Activated naive CD8-positive, alpha-beta T cell (primary cell): ENCODE results near the gene ULBP3.
"Not testable (repeated sequence)": the region's sequence is repeated elsewhere in the genome, so short reads cannot be mapped to it uniquely, and the experiment has no call there.

Experiments
- H3K27ac Mint-ChIP-seq: one replicate; pipeline ENCODE4 v1.8.0; 2021; ENCODE audit warnings: mixed read lengths
- H3K27me3 Mint-ChIP-seq: one replicate; pipeline ENCODE4 v1.8.0; 2021; ENCODE audit warnings: mixed read lengths
- H3K36me3 Mint-ChIP-seq: one replicate; pipeline ENCODE4 v1.8.0; 2021; ENCODE audit warnings: mixed read lengths
- H3K4me1 Mint-ChIP-seq: one replicate; pipeline ENCODE4 v1.8.0; 2021; ENCODE audit warnings: low read depth, mixed read lengths
- H3K4me3 Mint-ChIP-seq: one replicate; pipeline ENCODE4 v1.8.0; 2021; ENCODE audit warnings: mild to moderate bottlenecking, mixed read lengths
- H3K9me3 Mint-ChIP-seq: one replicate; pipeline ENCODE4 v1.8.0; 2021; ENCODE audit warnings: low read depth, mixed read lengths

ULBP3 gene

DNA sequence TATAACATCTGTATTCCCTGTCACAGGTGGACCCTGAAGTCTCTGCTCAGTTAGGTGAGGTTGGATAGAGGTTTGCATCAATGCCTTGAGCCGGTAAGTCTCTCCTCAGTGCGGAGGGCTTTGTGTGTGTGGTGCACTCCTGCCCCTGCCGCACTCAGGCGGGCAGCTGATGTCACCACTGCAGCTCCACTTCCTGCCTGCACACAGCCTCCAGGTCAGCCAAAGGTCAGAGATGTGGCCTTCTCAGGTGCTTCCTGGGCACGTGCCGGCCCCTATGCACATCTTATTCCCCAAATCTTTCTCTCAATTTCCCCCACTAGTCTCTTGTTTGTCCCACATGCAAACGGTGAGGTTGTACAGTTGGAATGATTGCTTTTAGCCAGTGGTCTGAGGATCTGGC is 8.9 kb downstream of the ULBP3 start:
- peaks cover 13% of the 10 kb centered on the region for H3K27me3 Mint-ChIP-seq
- H3K4me1 Mint-ChIP-seq, H3K27ac Mint-ChIP-seq, H3K36me3 Mint-ChIP-seq, H3K4me3 Mint-ChIP-seq, H3K9me3 Mint-ChIP-seq: not testable (repeated sequence)

- no peaks in the 10 kb centered on the region for H3K36me3 Mint-ChIP-seq
- peaks cover 6% of the 10 kb centered on the region for H3K4me1 Mint-ChIP-seq
- no peak overlapping the region for H3K27ac Mint-ChIP-seq
- peaks cover 21% of the 10 kb centered on the region for H3K27me3 Mint-ChIP-seq
- no peaks in the 10 kb centered on the region for H3K9me3 Mint-ChIP-seq
- H3K4me3 Mint-ChIP-seq, result no peak overlapping the region
Observed at GRCh38 chr6:150058986-150059385, 9.9 kb downstream of the ULBP3 start.

DNA sequence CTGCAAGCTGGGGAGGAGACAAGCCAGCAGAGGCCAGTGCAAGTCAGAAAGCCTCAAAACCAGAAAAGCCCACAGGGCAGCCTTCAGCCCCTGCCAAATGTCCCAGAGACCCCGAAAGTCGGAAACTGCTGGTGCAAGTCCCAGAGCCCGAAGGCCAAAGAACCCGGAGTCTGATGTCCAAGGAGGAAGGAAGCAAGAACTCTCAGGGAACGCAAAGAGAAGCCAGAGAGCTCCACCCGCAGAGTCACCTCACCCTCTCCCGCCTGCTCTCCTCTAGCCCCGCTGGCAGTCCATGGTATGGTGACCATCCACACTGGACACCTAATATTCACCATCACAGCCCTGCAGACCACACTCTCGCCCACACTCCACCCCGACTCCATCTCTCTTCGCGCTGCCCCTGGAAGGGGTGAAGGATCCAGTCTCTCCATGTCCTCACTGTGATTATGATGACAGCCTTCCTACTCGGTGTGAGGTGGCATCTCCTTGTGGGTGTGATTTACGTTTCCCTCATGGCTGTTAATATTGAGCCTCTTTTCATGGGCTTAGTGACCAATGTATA is 10.6 kb downstream of the ULBP3 start:
- Mint-ChIP-seq H3K4me1 (peaks cover 6% of the 10 kb centered on the region), H3K36me3 (no peaks in the 10 kb centered on the region), H3K4me3 (no peak overlapping the region), H3K9me3 (no peaks in the 10 kb centered on the region), H3K27me3 (peaks cover 25% of the 10 kb centered on the region), H3K27ac (no peak overlapping the region)

GRCh38 chr6:150057501-150057951 is 11.4 kb downstream of the ULBP3 start:
- no peak overlapping the region for H3K4me3 Mint-ChIP-seq
- H3K9me3 Mint-ChIP-seq, result no peaks in the 10 kb centered on the region
- H3K27me3 Mint-ChIP-seq, result peaks cover 31% of the 10 kb centered on the region
- H3K27ac Mint-ChIP-seq, result no peak overlapping the region
- no peaks in the 10 kb centered on the region for H3K36me3 Mint-ChIP-seq
- peaks cover 6% of the 10 kb centered on the region for H3K4me1 Mint-ChIP-seq

GRCh38 chr6:150056916-150057315 is 12.0 kb downstream of the ULBP3 start:
- Mint-ChIP-seq H3K27ac (no peak overlapping the region), H3K9me3 (no peaks in the 10 kb centered on the region), H3K4me1 (peaks cover 6% of the 10 kb centered on the region), H3K4me3 (no peak overlapping the region), H3K36me3 (no peaks in the 10 kb centered on the region), H3K27me3 (peaks cover 37% of the 10 kb centered on the region)

DNA sequence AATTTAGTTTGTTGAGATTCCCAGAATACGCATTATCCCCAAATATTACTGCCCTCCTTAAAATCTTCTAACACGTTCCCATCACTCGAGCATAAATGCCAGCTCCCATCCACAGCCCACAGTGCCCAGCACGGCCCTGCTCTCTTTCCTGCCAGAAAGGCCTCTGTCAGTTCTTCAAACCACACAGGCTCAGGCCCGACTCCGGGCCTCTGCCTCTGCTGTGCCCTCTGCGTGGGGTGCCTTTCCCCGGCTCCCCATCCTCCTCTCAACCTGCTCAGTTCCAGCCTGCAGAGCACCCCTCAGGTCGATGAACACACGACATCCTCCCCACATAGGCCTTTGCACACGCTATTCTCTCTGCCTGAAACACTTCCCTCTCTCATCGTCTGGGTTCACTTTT is 12.8 kb downstream of the ULBP3 start:
- H3K36me3 Mint-ChIP-seq, result no peaks in the 10 kb centered on the region
- no peak overlapping the region for H3K27ac Mint-ChIP-seq
- H3K4me1 Mint-ChIP-seq, result peaks cover 6% of the 10 kb centered on the region
- H3K9me3 Mint-ChIP-seq, result no peaks in the 10 kb centered on the region
- H3K4me3 Mint-ChIP-seq, result no peak overlapping the region
- H3K27me3 Mint-ChIP-seq, result peaks cover 40% of the 10 kb centered on the region

DNA sequence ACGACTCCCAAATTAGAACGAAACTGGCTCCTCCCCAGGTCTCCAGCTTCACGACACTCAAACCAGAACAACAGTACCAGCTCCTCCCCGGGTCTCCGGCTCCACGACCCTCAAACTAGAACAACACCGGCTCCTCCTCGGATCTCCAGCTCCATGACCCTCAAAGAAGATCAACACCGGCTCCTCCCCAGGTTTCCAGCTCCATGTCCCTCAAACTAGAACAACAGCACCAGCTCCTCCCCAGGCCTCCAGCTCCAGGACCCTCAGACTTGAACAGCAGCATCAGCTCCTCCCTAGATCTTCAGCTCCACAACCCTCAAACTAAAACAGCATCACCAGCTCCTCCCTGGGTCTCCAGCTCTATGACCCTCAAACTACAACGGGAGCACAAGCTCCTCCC is 13.8 kb downstream of the ULBP3 start:
- Mint-ChIP-seq H3K4me1 (peaks cover 5% of the 10 kb centered on the region), H3K4me3 (no peak overlapping the region), H3K36me3 (no peaks in the 10 kb centered on the region), H3K9me3 (no peaks in the 10 kb centered on the region), H3K27me3 (peaks cover 42% of the 10 kb centered on the region), H3K27ac (no peak overlapping the region)

DNA sequence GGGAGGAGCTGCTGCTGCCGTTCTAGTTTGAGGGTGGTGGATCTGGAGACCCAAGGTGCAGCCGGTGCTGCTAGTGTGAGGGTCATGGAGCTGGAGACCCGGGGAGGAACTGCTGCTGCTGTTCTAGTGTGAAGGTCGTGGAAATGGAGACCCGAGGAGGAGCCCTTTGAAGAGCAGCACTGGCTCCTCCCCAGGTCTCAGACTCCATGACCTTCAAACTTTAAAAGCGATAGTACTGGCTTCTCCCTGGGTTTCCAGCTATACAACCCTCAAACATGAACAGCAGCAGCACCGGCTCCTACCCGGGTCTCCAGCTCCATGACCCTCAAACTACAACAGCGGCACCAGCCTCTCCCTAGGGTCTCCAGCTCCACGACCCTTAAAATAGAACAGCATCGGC is 15.5 kb downstream of the ULBP3 start:
- peaks cover 40% of the 10 kb centered on the region for H3K27me3 Mint-ChIP-seq
- no peaks in the 10 kb centered on the region for H3K9me3 Mint-ChIP-seq
- H3K4me1 Mint-ChIP-seq, result no peaks in the 10 kb centered on the region
- no peak overlapping the region for H3K27ac Mint-ChIP-seq
- H3K36me3 Mint-ChIP-seq, result no peaks in the 10 kb centered on the region
- no peak overlapping the region for H3K4me3 Mint-ChIP-seq

DNA sequence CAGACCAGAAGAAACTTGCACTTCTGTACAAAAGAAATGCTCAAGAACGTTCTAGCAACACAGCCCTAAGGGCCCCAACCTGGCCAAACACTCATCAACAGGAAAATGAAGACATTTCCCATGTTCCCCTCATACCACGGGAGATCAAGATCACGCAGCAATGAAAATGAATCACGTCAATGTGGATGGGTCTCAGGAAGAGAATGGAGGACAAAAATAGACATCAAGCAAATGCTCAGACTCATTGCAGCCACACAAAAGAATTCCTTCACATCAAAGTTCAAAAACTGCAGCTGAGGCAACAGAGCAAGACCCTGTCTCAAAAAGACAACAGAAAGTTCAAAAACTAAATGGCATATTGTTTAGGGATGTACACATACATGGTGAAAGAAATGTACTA is 18.1 kb downstream of the ULBP3 start:
- H3K4me1 Mint-ChIP-seq, result peaks cover 5% of the 10 kb centered on the region
- H3K9me3 Mint-ChIP-seq, result no peaks in the 10 kb centered on the region
- no peaks in the 10 kb centered on the region for H3K36me3 Mint-ChIP-seq
- H3K4me3 Mint-ChIP-seq, result no peak overlapping the region
- H3K27me3 Mint-ChIP-seq, result peaks cover 37% of the 10 kb centered on the region
- no peak overlapping the region for H3K27ac Mint-ChIP-seq

DNA sequence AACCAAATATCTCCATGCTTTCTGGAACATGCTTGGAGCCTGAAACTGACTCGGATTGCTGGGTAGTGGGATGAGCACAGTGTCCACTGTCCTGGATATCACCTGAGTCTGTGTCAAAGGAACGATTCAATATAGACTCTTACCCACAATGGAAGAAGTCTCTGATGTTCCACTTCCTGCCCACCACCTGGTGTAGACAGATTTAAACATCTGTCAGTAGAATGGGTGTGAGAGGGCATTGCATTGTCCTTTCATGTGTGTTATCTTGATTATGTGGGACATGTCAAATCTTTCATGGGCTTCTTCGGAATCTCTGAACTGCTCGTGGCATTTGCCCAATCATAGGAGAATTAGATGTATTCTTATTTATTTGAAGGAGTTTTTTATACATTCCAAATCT is 20.8 kb downstream of the ULBP3 start:
- H3K27ac Mint-ChIP-seq, result no peak overlapping the region
- no peaks in the 10 kb centered on the region for H3K9me3 Mint-ChIP-seq
- peaks cover 5% of the 10 kb centered on the region for H3K4me1 Mint-ChIP-seq
- no peaks in the 10 kb centered on the region for H3K36me3 Mint-ChIP-seq
- peaks cover 21% of the 10 kb centered on the region for H3K27me3 Mint-ChIP-seq
- no peak overlapping the region for H3K4me3 Mint-ChIP-seq

GRCh38 chr6:150046943-150047342 is 22.0 kb downstream of the ULBP3 start:
- H3K4me3 Mint-ChIP-seq, result no peak overlapping the region
- H3K27ac Mint-ChIP-seq, result no peak overlapping the region
- peaks cover 5% of the 10 kb centered on the region for H3K4me1 Mint-ChIP-seq
- no peaks in the 10 kb centered on the region for H3K9me3 Mint-ChIP-seq
- peaks cover 14% of the 10 kb centered on the region for H3K27me3 Mint-ChIP-seq
- no peaks in the 10 kb centered on the region for H3K36me3 Mint-ChIP-seq

- no peaks in the 10 kb centered on the region for H3K9me3 Mint-ChIP-seq
- no peak overlapping the region for H3K27ac Mint-ChIP-seq
- no peaks in the 10 kb centered on the region for H3K36me3 Mint-ChIP-seq
- H3K4me1 Mint-ChIP-seq, result peaks cover 5% of the 10 kb centered on the region
- H3K4me3 Mint-ChIP-seq, result no peak overlapping the region
- peaks cover 20% of the 10 kb centered on the region for H3K27me3 Mint-ChIP-seq
Observed at GRCh38 chr6:150044621-150045145, 24.2 kb downstream of the ULBP3 start.

GRCh38 chr6:150043501-150044412 is 25.2 kb downstream of the ULBP3 start:
- peaks cover 5% of the 10 kb centered on the region for H3K4me1 Mint-ChIP-seq
- H3K27ac Mint-ChIP-seq, result no peak overlapping the region
- H3K27me3 Mint-ChIP-seq, result peaks cover 26% of the 10 kb centered on the region

GRCh38 chr6:150043096-150043495 is 25.8 kb downstream of the ULBP3 start:
- H3K27me3 Mint-ChIP-seq, result peaks cover 29% of the 10 kb centered on the region
- H3K4me3 Mint-ChIP-seq, result no peak overlapping the region
- no peak overlapping the region for H3K27ac Mint-ChIP-seq
- H3K4me1 Mint-ChIP-seq, result peaks cover 4% of the 10 kb centered on the region
- H3K36me3 Mint-ChIP-seq, result no peaks in the 10 kb centered on the region
- no peaks in the 10 kb centered on the region for H3K9me3 Mint-ChIP-seq

More at GRCh38 chr6:150043501-150044412, 25.2 kb downstream of the ULBP3 start:
- no peaks in the 10 kb centered on the region for H3K36me3 Mint-ChIP-seq
- no peaks in the 10 kb centered on the region for H3K9me3 Mint-ChIP-seq
- no peak overlapping the region for H3K4me3 Mint-ChIP-seq

GRCh38 chr6:150038202-150039062 is 30.5 kb downstream of the ULBP3 start:
- Mint-ChIP-seq H3K4me3 (peak overlapping the region; percentile 30), H3K9me3 (no peaks in the 10 kb centered on the region), H3K27me3 (peaks cover 41% of the 10 kb centered on the region), H3K36me3 (no peaks in the 10 kb centered on the region), H3K4me1 (peaks cover 10% of the 10 kb centered on the region), H3K27ac (no peak overlapping the region)
